Measurements from ENCODE around the gene USP30. TPM values are rescaled to one million over a fixed set of nuclear protein-coding genes. Genes with fewer than 3 reads are reported as not detected.
"Not testable (repeated sequence)": the region's sequence is repeated elsewhere in the genome, so short reads cannot be mapped to it uniquely, and the experiment has no call there.

Gene USP30
- total RNA-seq, 1 donor from 2014 or later, result 18.2 TPM

DNA sequence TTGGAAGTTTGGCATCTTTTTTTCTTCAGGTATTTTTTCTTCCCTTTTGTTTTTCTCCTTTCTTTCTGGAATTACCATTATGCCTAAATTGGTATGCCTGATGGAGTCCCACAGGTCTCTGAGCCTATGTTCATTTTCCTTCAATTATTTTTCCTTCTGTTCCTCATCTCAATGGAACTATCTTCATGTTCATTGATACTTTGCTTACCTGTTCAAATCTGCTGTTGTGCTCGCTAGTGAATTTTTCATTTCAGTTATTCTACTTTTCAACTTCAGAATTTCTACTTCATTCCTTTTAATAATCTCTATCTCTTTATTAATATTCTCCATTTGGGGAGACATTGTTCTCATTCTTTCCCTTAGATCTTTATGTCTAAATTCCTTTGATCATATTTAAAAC is 15.4 kb upstream of the USP30 start:
- Mint-ChIP-seq H3K4me1 (ENCODE audit: unreplicated experiment) (peaks cover 15% of the 10 kb centered on the region), H3K4me3 (ENCODE audit: unreplicated experiment) (no peak overlapping the region), H3K27me3 (ENCODE audit: unreplicated experiment) (peaks cover 12% of the 10 kb centered on the region), H3K36me3 (ENCODE audit: unreplicated experiment) (no peaks in the 10 kb centered on the region), H3K27ac (ENCODE audit: unreplicated experiment) (no peak overlapping the region), H3K9me3 (ENCODE audit: unreplicated experiment) (no peaks in the 10 kb centered on the region)
- no peak for DNase-seq (ENCODE audit: extremely low spot score, unreplicated experiment)
- TF ChIP-seq, protein P1, sequence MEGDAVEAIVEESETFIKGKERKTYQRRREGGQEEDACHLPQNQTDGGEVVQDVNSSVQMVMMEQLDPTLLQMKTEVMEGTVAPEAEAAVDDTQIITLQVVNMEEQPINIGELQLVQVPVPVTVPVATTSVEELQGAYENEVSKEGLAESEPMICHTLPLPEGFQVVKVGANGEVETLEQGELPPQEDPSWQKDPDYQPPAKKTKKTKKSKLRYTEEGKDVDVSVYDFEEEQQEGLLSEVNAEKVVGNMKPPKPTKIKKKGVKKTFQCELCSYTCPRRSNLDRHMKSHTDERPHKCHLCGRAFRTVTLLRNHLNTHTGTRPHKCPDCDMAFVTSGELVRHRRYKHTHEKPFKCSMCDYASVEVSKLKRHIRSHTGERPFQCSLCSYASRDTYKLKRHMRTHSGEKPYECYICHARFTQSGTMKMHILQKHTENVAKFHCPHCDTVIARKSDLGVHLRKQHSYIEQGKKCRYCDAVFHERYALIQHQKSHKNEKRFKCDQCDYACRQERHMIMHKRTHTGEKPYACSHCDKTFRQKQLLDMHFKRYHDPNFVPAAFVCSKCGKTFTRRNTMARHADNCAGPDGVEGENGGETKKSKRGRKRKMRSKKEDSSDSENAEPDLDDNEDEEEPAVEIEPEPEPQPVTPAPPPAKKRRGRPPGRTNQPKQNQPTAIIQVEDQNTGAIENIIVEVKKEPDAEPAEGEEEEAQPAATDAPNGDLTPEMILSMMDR (IDR thresholded peaks at IDR 0.05), result no peak

DNA sequence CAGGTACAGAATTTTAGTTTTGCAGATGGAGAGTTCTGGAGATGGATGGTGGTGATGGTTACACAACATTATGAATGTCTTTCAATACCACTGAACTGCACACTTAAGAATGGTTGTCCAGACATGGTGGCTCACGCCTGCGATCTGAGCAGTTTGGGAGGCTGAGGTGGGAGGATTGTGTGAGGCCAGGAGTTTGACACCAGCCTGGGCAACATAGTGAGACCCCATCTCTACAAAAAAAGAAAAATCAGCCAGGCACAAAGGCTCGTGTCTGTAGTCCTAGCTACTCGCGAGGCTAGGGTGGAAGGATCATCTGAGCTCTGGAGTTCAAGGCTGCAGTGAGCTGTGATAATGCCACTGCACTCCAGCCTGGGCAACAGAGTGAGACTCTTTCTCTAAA is 8.1 kb upstream of the USP30 start:
- no peak overlapping the region for H3K27ac Mint-ChIP-seq (ENCODE audit: unreplicated experiment)
- TF ChIP-seq, protein P1 (IDR thresholded peaks at IDR 0.05), result no peak
- peaks cover 22% of the 10 kb centered on the region for H3K27me3 Mint-ChIP-seq (ENCODE audit: unreplicated experiment)

DNA sequence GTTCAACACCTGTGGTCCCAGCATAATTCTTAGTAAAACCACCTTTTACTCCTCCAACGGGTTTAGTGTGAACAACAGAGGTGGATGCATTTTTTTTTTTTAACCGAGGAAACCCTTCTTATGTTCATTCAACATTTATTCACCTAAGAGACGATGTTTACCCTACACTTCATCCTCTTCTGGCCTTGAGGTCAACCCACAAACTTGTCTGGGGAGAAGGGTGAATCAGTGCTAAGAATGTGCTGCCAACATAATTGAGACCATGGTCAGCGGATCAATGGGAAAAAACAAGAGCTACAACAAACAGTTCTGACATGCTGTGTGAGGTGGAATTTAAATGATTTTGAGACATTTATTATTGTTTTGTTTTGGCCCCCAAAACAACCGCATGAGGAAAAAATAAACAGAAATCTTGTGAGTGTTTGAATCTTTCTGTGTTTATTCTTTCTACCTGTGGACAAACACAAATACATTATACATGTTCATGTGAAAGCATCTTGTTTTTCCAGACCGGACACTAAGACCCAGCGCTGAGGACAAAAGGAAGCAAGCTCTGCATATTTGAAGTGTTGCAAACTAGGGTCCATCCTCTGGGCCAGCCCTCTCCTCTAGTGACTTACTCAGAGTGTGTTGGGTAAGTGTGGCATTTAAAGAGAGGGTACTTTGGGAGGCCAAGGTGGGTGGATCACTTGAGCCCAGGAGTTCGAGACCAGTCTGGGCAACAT is 5.1 kb upstream of the USP30 start:
- Mint-ChIP-seq H3K4me1 (ENCODE audit: unreplicated experiment) (peaks cover 3% of the 10 kb centered on the region), H3K4me3 (ENCODE audit: unreplicated experiment) (no peak overlapping the region), H3K9me3 (ENCODE audit: unreplicated experiment) (no peaks in the 10 kb centered on the region), H3K27me3 (ENCODE audit: unreplicated experiment) (peaks cover 21% of the 10 kb centered on the region), H3K36me3 (ENCODE audit: unreplicated experiment) (no peaks in the 10 kb centered on the region), H3K27ac (ENCODE audit: unreplicated experiment) (no peak overlapping the region)
- TF ChIP-seq, protein P1 (IDR thresholded peaks at IDR 0.05), result no peak
- no peak for DNase-seq (ENCODE audit: extremely low spot score, unreplicated experiment)

More for the DNA sequence above, 8.1 kb upstream of the USP30 start:
- H3K4me3 Mint-ChIP-seq (ENCODE audit: unreplicated experiment), result no peak overlapping the region
- H3K4me1 Mint-ChIP-seq (ENCODE audit: unreplicated experiment), result no peaks in the 10 kb centered on the region
- DNase-seq (ENCODE audit: extremely low spot score, unreplicated experiment), result no peak
- H3K36me3 Mint-ChIP-seq (ENCODE audit: unreplicated experiment), result no peaks in the 10 kb centered on the region
- H3K9me3 Mint-ChIP-seq (ENCODE audit: unreplicated experiment), result no peaks in the 10 kb centered on the region

DNA sequence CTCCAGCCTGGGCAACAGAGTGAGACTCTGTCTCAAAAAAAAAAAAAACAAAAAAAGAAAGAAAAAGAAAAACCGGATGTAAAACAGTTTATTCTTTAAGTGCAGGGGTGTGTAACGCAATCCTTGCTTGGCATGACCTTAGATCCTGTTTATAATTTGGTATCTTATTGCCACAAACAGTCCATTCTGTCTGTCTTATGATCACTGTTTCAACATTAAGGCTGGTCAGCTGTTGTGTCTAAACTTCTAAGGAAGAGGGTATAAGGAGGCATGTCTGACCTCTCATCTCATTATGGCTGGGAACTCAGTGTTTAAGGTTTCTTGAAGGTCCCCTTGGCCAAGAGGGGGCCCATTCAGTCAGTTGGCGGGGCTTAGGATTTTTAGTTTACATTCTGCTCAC is 3.7 kb upstream of the USP30 start:
- H3K4me3 Mint-ChIP-seq (ENCODE audit: unreplicated experiment), result not testable (repeated sequence)

DNA sequence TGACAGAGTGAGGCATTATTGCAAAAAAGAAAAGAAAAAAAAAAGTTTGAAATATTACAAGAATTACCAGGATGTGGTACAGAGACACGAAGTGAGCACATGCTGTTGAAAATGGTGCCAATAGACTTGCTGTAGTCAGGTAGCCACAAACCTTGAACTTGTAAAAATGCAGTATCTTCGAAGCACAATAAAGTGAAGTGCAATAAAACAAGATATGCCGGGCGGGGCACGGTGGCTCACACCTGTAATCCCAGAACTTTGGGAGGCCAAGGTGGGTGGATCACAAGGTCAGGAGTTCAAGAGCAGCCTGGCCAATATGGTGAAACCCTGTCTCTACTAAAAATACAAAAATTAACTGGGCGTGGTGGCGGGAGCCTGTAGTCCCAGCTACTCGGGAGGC is 2.6 kb upstream of the USP30 start:
- not testable (repeated sequence) for H3K27ac Mint-ChIP-seq (ENCODE audit: unreplicated experiment); DNase-seq (ENCODE audit: extremely low spot score, unreplicated experiment); H3K36me3 Mint-ChIP-seq (ENCODE audit: unreplicated experiment); H3K27me3 Mint-ChIP-seq (ENCODE audit: unreplicated experiment); H3K4me3 Mint-ChIP-seq (ENCODE audit: unreplicated experiment); H3K9me3 Mint-ChIP-seq (ENCODE audit: unreplicated experiment)
- H3K4me1 Mint-ChIP-seq (ENCODE audit: unreplicated experiment), result peaks cover 13% of the 10 kb centered on the region

More for the DNA sequence above, 3.7 kb upstream of the USP30 start:
- not testable (repeated sequence) for H3K4me1 Mint-ChIP-seq (ENCODE audit: unreplicated experiment); H3K9me3 Mint-ChIP-seq (ENCODE audit: unreplicated experiment); H3K36me3 Mint-ChIP-seq (ENCODE audit: unreplicated experiment); H3K27ac Mint-ChIP-seq (ENCODE audit: unreplicated experiment); DNase-seq (ENCODE audit: extremely low spot score, unreplicated experiment); H3K27me3 Mint-ChIP-seq (ENCODE audit: unreplicated experiment)

DNA sequence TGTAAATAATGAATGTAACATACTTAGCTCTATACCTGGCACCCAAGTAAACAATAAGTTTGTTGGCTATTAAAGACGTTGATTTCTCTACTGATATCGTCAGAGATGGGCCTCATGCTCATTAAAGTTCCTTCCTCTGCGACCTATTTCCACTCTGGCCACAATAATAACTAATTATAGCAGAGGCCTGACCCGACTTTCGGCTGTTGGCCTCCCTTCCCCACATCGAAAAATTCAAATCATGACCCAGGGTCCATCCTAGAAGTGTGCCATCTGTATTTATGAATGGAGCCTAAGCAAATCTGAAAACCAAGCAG is 321 bp upstream of the USP30 start:
- TF ChIP-seq, protein P1 (IDR thresholded peaks at IDR 0.05), result no peak
- Mint-ChIP-seq H3K27me3 (ENCODE audit: unreplicated experiment) (no peaks in the 10 kb centered on the region), H3K4me1 (ENCODE audit: unreplicated experiment) (peaks cover 15% of the 10 kb centered on the region), H3K4me3 (ENCODE audit: unreplicated experiment) (peak overlapping the region; percentile 95), H3K36me3 (ENCODE audit: unreplicated experiment) (peaks cover 4% of the 10 kb centered on the region), H3K9me3 (ENCODE audit: unreplicated experiment) (no peaks in the 10 kb centered on the region), H3K27ac (ENCODE audit: unreplicated experiment) (peak overlapping the region; percentile 92)
- no peak for DNase-seq (ENCODE audit: extremely low spot score, unreplicated experiment)
